AG04450 (cell line): ENCODE measurements around the gene CD74. TPM values are rescaled to one million over a fixed set of nuclear protein-coding genes. Genes with fewer than 3 reads are reported as not detected.

ENCODE experiments used
- CTCF ChIA-PET: fragments of 300-600, 350-600 bp; formaldehyde crosslinking; extraction: SDS; loops from one replicate; lab custom pipeline; 2022; ENCODE audit warnings: antibody characterized with exemption, inconsistent platforms; lab: Charles Lee
- POLR2A ChIA-PET: fragments of 350-600 bp; formaldehyde crosslinking; extraction: SDS; loops from one replicate; lab custom pipeline; 2021; ENCODE audit warnings: antibody characterized with exemption, inconsistent platforms; lab: Yijun Ruan, JAX
- DNase-seq: peaks from one replicate; pipeline ENCODE4 v3.0.0-alpha.2; 2011; ENCODE audit warnings: low read depth, low spot score
- H3K27ac ChIP-seq: one replicate; pipeline ENCODE4 v1.5.1; 2012; ENCODE audit warnings: low read depth, low read length, control low read depth
- H3K27me3 ChIP-seq: one replicate; pipeline ENCODE4 v1.6.0; 2012; ENCODE audit warnings: low read length; ENCODE audit not compliant: control insufficient read depth, insufficient read depth
- H3K4me3 ChIP-seq: 2 replicates; pipeline ENCODE4 v1.5.1; 2011; ENCODE audit warnings: mild to moderate bottlenecking, low read depth, low read length, control low read depth
- H3K9me3 ChIP-seq: 2 replicates; pipeline ENCODE4 v1.5.1; 2012; ENCODE audit warnings: low read length; ENCODE audit not compliant: control insufficient read depth, insufficient read depth
- CTCF ChIP-seq: IDR thresholded peaks from 2 replicates; pipeline ENCODE4 v1.5.1; 2011; ENCODE audit warnings: low read depth, low read length, control low read depth, inconsistent platforms
- polyA plus RNA-seq: library from polyadenylated mRNA; depleted of rRNA; stranded (reverse); fragments of >200 nt; gene quantifications from 2 replicates; pipeline ENCODE4 v1.2.3, GENCODE V29; 2011

CD74 gene
- polyA plus RNA-seq, 1 experiment = 2.9 TPM

DNA sequence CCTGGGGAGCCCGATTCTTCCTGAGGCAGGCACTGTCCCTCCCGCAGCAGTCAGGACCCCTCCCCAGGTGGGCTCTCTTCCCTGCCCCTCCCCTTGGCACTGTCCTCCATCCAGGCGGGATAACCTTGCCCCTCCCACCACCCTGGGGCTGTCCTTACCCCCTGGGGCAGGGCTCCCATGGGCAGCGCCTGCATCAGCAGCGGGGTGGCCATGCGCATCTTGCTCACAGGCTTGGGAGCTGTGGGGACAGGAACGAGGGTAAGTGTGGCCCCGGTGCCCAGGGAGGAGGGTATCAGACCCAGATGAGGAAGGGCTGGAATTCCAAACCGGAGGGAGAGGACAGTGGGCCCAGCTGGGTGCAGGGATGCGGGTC, 6.0 kb downstream of the CD74 start:
- Histone ChIP-seq H3K4me3 (no peak overlapping the region), H3K9me3 (no peaks in the 10 kb centered on the region), H3K27ac (no peak overlapping the region), H3K27me3 (no peaks in the 10 kb centered on the region)
- TF ChIP-seq CTCF = no peak
- CTCF ChIA-PET = no interaction called here
- POLR2A ChIA-PET = interaction anchor here (0.6 kb wide), 1 partner anchor 14 kb away, joined by 7 read pairs; no protein-coding TSS in a partner anchor
- no peak for DNase-seq

DNA sequence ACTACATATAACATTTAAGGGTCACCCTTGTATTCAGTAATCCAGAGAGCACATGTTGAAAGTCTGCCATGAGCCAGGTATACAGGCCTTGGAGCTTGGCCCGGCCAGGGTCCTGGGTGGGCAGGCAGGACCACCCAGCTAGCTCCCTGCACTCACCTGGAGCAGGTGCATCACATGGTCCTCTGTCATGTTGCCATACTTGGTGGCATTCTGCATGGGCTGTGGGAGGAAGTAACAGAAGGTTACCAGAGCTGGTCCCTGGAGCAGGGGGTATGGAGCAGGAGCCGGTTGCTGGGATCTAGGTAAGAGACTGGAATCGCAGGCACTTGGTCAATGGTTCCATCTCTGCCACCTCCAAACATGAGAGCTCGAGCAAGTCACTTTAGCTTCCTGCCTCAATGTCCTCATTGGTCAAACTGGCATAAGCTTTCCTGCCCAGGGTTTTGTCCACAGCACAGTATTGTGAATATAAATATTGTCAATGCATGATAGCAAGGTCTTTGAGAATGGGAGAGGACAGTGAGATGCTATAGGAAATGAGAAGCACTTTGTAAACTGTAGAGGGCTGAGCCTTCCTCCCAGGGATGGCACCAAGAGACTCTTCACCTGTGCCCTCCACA, 6.5 kb downstream of the CD74 start:
- DNase-seq = no peak
- ChIA-PET CTCF (no interaction called here), POLR2A (interaction anchor here (0.6 kb wide), 1 partner anchor 14 kb away, joined by 7 read pairs; no protein-coding TSS in a partner anchor)
- H3K9me3 ChIP-seq = no peaks in the 10 kb centered on the region
- no peak overlapping the region for H3K4me3 ChIP-seq
- H3K27ac ChIP-seq = no peak overlapping the region
- no peak for TF ChIP-seq CTCF
- no peaks in the 10 kb centered on the region for H3K27me3 ChIP-seq

GRCh38 chr5:150404941-150405816, 7.5 kb downstream of the CD74 start:
- ChIA-PET POLR2A (no interaction called here), CTCF (no interaction called here)
- DNase-seq = no peak
- no peak for TF ChIP-seq CTCF
- Histone ChIP-seq H3K4me3 (no peak overlapping the region), H3K9me3 (no peaks in the 10 kb centered on the region), H3K27me3 (no peaks in the 10 kb centered on the region), H3K27ac (no peak overlapping the region)

- Histone ChIP-seq H3K4me3 (no peak overlapping the region), H3K27ac (no peak overlapping the region), H3K9me3 (no peaks in the 10 kb centered on the region), H3K27me3 (no peaks in the 10 kb centered on the region)
- POLR2A ChIA-PET = no interaction called here
- no peak for TF ChIP-seq CTCF
- DNase-seq = no peak
- CTCF ChIA-PET = no interaction called here
Measured at GRCh38 chr5:150404535-150404934, 8.2 kb downstream of the CD74 start.

DNA sequence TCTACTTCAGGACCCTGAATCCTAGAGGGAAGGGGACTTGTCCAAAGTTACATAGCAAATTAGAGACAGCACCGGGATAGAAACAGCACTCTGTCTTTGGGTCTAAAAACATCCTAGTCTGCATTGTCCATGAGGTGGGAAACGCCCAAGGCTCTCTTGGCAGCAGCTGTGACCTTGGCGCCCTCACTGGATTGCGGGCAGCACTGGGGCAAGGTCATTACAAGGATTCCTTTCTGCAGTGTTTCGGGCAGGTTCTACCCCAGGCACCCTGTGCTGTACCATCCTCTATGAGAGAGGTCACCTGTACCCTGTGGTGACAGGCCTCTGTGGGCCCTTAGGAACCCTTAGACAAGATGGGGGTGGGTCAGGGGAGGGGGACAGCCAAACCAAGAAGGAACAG, 8.6 kb downstream of the CD74 start:
- POLR2A ChIA-PET = no interaction called here
- no peak overlapping the region for H3K4me3 ChIP-seq
- no peak for TF ChIP-seq CTCF
- H3K27me3 ChIP-seq = no peaks in the 10 kb centered on the region
- H3K9me3 ChIP-seq = no peaks in the 10 kb centered on the region
- DNase-seq = no peak
- CTCF ChIA-PET = no interaction called here
- H3K27ac ChIP-seq = no peak overlapping the region
